Effector memory CD4-positive, alpha-beta T cell (primary cell): Measurements from ENCODE around the gene CNOT1.

Experiments
- DNase-seq, 3 donors: peaks; one replicate each; pipeline ENCODE4 v3.0.0-alpha.2; 2020
- H3K27ac ChIP-seq: 2 replicates; pipeline ENCODE4 v1.7.0; 2013; ENCODE audit warnings: mild to moderate bottlenecking, low read length, moderate library complexity; ENCODE audit not compliant: insufficient read depth, poor library complexity, severe bottlenecking
- H3K27me3 ChIP-seq: replicated peaks from 2 replicates; pipeline ENCODE4 v1.7.0; 2013; ENCODE audit warnings: mild to moderate bottlenecking, low read length; ENCODE audit not compliant: insufficient read depth, control insufficient read depth, poor library complexity, severe bottlenecking
- H3K36me3 ChIP-seq: 2 replicates; pipeline ENCODE4 v1.7.0; 2013; ENCODE audit warnings: mild to moderate bottlenecking, low read length, moderate library complexity; ENCODE audit not compliant: control insufficient read depth, insufficient read depth
- H3K4me1 ChIP-seq: 2 replicates; pipeline ENCODE4 v1.7.0; 2013; ENCODE audit warnings: low read length, mild to moderate bottlenecking; ENCODE audit not compliant: control insufficient read depth, insufficient read depth, poor library complexity, severe bottlenecking
- H3K4me3 ChIP-seq: 2 replicates; pipeline ENCODE4 v1.7.0; 2013; ENCODE audit warnings: low read length, low read depth, mild to moderate bottlenecking; ENCODE audit not compliant: insufficient read depth, poor library complexity, severe bottlenecking
- H3K9me3 ChIP-seq: 2 replicates; pipeline ENCODE4 v1.7.0; 2013; ENCODE audit warnings: mild to moderate bottlenecking, low read length, moderate library complexity; ENCODE audit not compliant: control insufficient read depth

The CNOT1 gene

DNA sequence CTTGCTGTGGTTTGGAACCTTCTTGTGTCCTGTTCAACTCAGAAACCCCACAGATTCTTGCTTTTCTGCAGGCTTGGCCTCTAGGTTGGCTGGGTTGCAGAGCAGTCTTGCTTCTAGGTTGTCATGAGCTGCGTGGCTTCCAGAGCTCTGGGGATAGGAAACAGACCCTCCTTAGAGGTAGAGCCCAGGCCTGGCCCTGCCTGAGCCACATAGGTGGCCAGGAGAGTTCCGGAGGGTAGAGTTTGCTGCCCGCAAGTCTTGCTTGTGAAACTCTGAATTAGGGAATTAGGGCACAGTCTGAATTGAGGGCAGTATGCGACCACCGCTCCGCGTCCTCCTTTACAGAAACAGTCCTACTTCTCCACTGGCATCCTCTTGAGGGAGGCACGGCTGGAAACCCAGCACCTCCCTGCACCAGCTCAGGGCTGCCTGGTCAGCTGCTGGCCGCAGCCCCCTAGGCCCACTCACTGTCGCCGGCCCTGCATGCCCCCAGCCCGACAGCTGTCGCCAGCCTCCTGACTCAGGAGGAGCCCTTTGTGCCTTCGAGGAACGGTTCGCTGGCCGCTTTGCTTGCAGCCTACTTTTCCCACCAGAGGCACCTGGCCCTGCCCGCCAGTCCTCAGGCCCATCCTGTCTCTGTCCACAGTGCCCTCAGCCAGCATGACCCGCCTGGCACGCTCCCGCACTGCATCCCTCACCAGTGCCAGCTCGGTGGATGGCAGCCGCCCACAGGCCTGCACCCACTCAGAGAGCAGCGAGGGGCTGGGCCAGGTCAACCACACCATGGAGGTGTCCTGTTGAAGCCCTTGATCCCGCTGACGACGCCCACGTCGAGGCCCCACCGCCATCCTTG lies 118.6 kb downstream of the CNOT1 start:
- Histone ChIP-seq H3K4me1 (no peaks in the 10 kb centered on the region), H3K4me3 (no peak overlapping the region), H3K27ac (no peak overlapping the region), H3K36me3 (no peaks in the 10 kb centered on the region), H3K27me3 (no peaks in the 10 kb centered on the region), H3K9me3 (no peaks in the 10 kb centered on the region)
- DNase-seq = no peak

DNA sequence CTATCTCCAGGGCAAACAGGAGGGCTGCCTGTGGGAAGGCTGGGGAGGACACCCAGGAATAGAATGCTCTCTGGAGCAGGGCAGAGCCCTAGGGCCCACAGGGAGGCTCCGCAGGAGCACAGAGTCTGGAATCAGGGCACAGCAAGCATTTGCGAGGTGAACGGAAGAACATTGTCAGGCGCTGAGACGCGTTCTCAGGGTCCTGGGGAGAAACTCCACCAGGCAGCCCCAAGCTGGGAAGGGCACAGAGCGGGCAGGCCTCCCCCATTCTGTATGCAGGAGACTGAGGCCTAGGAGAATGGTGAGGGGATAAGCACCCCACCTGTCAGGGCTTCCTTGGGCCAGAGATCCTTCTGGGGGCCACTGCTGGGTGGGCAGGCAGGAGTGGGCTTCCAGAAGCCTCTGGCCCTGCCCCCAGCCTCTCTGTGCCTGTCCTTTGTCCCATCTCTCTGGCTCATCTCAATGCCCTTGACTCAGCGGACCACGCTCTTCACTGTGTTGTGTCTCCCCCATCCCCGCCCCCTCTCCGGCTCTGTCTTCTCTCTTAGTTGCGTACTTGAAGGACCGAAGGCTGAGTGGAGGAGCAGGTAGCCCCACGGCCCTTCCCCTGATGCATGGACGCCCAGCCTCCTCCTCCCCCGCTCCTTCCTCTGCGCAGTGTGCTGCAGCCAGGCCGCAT lies 119.4 kb downstream of the CNOT1 start:
- no peaks in the 10 kb centered on the region for H3K36me3 ChIP-seq
- no peaks in the 10 kb centered on the region for H3K27me3 ChIP-seq
- no peak overlapping the region for H3K4me3 ChIP-seq
- H3K9me3 ChIP-seq = no peaks in the 10 kb centered on the region
- DNase-seq = no peak
- H3K4me1 ChIP-seq = no peaks in the 10 kb centered on the region
- no peak overlapping the region for H3K27ac ChIP-seq

DNA sequence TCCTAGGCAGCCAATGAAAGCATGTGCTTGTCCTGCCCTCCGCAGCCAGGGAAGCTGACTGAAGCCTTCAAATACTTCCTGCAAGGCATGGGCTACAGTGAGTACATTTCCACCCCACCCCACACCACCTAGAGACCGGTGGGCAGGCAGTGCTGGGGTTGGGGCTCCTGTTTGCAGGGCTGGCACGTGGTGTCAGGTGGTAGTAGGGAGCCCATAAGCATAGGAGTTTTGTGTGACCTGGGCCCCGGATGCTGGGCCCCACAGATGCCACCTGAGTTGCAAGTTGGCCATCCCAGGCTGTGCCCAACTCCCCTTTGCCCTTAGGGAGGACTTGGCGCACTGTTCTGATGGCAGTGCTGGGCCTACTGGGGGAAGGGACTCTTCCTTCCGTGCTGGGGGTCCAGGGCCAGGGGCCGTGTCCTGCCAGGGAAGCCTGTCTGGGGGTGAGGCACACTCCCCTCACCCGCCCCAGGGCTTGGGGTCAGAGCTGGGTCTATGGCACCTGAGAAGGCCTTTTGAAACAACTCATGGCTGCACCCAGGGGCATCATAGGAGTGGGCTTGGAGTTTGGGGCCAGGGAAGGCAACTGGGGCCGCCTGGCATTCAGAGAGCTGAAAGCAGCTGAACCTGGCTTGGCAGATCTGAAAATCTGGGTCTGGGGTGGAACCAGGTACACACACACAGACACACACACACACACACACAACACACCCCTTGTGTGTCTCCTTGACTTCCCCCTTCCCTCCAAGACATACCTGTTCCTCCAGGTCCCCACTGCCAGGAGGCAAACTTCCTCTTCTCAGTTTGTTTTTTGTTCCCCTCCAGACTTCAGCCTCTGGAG lies 120.2 kb downstream of the CNOT1 start:
- H3K27me3 ChIP-seq = no peaks in the 10 kb centered on the region
- H3K36me3 ChIP-seq = no peaks in the 10 kb centered on the region
- DNase-seq = no peak
- no peaks in the 10 kb centered on the region for H3K4me1 ChIP-seq
- H3K27ac ChIP-seq = no peak overlapping the region
- no peak overlapping the region for H3K4me3 ChIP-seq
- no peaks in the 10 kb centered on the region for H3K9me3 ChIP-seq

DNA sequence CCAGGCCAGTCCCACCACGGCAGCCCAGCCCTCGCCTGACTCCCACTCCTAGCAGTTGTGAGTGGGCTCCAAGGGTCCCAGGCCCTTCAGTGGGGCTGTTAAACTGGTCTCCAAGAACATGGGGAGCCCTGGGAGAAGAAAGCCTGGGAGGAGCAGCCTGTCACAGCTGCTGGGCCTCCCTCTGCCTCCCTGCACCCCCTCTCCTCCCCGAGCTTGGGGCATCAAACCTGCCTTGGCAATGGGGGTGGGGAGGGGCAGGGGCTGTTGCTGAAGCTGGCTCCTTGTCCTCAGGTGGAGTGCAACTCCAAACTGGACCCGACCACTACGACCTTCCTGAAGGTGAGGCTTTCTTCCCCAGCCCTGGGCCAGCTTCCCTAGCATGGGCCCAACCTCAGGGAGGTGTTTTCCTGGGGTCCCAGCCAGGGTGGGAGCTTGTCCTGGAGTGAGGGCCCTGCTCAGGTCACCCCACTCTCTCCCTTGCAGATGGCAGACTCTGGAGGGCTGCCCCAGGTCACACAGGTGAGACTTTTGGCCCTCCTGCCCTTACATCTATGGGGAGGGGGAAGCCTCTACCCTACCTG lies 120.9 kb downstream of the CNOT1 start:
- Histone ChIP-seq H3K36me3 (no peaks in the 10 kb centered on the region), H3K27me3 (no peaks in the 10 kb centered on the region), H3K4me1 (no peaks in the 10 kb centered on the region), H3K4me3 (no peak overlapping the region), H3K27ac (no peak overlapping the region), H3K9me3 (no peaks in the 10 kb centered on the region)
- DNase-seq = no peak

DNA sequence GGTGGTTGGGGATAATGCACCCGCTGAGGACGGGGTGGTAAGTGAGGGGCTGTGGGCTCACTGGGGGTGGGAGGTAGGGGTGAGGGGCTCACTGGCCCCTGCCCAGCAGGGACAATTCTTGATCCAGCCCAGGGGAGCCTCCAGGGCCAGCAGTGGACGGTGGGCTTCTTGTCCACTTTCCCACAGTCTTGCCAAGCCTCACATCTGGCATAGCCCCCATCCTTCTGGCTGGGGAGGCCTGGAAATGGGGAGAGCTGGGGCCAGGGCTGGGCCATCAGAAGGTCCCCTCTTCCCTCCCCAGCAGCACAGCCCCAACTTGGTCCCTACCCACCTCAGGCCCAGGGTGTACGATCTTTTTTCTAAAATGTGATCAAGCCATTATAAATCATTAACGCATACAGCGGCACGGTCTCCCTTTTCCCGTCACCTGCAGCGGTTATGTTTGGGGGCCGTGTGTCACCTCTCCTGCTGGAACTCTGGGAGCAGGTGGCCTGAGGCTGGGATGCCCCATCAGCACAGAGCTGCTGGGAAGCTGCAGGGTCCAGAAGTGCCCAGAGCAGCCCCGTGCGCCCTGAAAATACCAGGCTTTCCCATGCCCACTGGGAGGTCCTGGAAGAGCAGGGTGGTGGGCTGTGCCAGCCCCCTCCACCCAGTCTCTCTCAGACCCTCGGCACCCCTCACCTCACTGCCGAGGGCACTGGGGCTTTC lies 121.5 kb downstream of the CNOT1 start:
- Histone ChIP-seq H3K27me3 (no peaks in the 10 kb centered on the region), H3K4me3 (no peak overlapping the region), H3K27ac (no peak overlapping the region), H3K4me1 (no peaks in the 10 kb centered on the region), H3K9me3 (no peaks in the 10 kb centered on the region), H3K36me3 (no peaks in the 10 kb centered on the region)
- no peak for DNase-seq

DNA sequence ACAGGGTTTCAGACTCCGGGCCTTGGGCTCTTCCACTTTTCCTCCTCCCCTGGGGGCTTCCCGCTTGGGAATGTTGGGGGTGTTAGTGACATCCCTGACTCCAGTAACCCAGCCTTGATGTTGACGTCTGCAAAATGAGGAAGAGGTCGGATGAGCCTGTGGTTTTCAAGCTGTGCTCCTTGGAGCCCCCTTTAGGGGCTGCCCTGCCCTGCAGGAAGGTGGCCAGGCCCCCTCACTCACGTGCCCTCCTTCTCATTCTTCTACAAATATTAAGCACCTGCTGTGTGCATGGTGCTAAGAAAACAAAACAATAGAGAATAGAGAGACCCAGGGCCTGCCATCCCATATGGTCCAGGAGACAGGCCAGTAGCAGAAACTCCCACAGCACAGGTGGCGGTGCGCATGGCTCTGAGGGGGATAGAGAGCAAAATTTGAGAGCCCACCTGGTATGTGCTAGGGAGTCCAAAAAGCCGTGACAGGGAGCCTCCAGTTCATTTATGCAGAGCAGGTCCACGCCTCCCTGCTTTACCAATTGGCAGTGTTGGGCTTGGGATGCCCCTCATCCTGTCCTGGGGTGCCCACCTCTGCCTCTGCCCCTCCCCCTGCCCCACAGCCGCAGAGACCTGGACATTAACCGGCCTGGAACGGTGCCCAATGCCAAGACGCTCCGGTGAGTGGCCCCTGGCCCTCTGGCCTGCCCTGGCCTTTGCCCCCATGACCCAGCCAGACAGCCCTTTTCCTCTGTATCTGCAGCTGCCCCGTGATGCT lies 122.2 kb downstream of the CNOT1 start:
- Histone ChIP-seq H3K4me1 (no peaks in the 10 kb centered on the region), H3K27ac (no peak overlapping the region), H3K27me3 (no peaks in the 10 kb centered on the region), H3K36me3 (no peaks in the 10 kb centered on the region), H3K4me3 (no peak overlapping the region), H3K9me3 (no peaks in the 10 kb centered on the region)
- no peak for DNase-seq

DNA sequence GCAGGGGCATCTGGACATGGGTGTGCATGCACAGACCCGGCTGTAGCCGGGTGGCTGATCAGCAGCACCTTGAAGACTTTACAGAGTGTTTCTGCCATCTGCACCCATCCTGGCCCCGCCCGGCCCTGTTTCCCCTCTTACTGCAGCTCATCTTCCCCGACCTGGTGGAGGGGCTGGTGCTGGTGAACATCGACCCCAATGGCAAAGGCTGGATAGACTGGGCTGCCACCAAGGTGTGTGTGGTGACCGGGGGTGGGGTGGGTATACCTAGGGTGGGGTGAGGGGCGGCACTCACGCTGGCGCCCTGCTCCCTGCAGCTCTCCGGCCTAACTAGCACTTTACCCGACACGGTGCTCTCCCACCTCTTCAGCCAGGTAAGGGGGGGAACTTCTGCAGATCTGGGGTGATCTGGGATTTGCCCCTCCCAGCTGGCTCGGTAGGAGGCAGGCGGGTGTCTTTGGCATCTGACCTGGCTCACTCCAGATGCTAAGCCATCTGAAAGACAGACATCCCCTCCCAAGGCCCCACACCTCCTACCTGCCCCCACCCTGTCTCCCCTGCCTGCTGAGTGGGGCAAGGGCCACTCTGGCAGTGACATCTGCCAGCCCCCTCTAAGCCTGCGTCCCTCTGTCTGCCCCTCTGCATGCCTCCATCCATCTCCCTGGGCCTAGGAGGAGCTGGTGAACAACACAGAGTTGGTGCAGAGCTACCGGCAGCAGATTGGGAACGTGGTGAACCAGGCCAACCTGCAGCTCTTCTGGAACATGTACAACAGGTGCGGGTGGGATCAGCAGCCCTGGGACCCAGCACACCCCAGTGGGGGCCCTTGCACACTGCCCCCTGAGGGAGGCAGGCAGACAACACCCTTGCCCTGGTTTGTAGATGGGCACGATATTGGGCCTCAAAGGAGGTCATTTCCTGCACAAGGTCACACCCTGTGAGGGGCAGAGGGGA lies 123.1 kb downstream of the CNOT1 start:
- H3K4me1 ChIP-seq = peaks cover 7% of the 10 kb centered on the region
- no peaks in the 10 kb centered on the region for H3K36me3 ChIP-seq
- H3K27ac ChIP-seq = no peak overlapping the region
- no peaks in the 10 kb centered on the region for H3K27me3 ChIP-seq
- no peak overlapping the region for H3K4me3 ChIP-seq
- no peak for DNase-seq
- no peaks in the 10 kb centered on the region for H3K9me3 ChIP-seq

DNA sequence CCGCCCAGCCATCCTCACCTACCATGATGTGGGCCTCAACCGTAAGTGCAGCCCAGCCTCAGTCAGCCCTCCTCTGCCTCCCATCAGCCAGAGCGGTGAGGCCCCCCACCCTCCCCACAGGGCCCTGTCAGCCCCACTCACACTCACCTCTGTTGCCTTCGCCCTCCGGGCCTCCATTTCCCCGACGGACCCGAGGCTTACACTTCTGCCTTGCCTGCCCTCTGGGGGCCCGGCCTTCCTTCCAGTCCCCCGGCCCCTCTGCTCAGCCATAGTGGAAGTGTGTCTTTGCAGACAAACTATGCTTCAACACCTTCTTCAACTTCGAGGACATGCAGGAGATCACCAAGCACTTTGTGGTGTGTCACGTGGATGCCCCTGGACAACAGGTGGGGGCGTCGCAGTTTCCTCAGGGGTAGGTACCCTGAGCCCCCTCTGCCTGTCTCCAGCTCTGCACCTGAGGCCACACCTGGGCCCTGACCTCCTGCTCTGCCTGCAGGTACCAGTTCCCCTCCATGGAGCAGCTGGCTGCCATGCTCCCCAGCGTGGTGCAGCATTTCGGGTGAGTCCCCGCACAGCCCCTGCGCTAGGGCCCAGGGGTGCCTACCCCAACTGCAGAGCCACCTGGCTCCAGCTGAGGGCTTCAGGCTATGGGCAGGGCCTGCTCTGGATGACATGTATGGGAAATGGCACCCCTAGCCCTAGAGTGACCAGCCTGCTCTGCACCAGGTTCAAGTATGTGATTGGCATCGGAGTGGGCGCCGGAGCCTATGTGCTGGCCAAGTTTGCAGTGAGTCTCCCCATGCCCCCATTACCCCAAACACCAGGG lies 125.5 kb downstream of the CNOT1 start:
- H3K27me3 ChIP-seq = peaks cover 5% of the 10 kb centered on the region
- H3K27ac ChIP-seq = no peak overlapping the region
- peaks cover 19% of the 10 kb centered on the region for H3K4me1 ChIP-seq
- no peaks in the 10 kb centered on the region for H3K9me3 ChIP-seq
- no peaks in the 10 kb centered on the region for H3K36me3 ChIP-seq
- no peak for DNase-seq
- H3K4me3 ChIP-seq = no peak overlapping the region
